ENCODE data around the gene IGSF23. TPM values are rescaled to one million over a fixed set of nuclear protein-coding genes. Genes with fewer than 3 reads are reported as not detected.

Gene IGSF23
- total RNA-seq, 3 donors from 2014 or later: not detected

- intact Hi-C loops (cut with DNase I; ENCODE audit: low total_unique reads): no loop called here
Measured at GRCh38 chr19:44685877-44686276, 72.5 kb downstream of the IGSF23 start.

More at GRCh38 chr19:44685877-44686276, 72.5 kb downstream of the IGSF23 start:
- Histone ChIP-seq H3K4me3 (no peak overlapping the region), H3K4me1 (no peaks in the 10 kb centered on the region), H3K27ac (no peak overlapping the region), H3K27me3 (no peaks in the 10 kb centered on the region), H3K36me3 (no peaks in the 10 kb centered on the region), H3K9me3 (no peaks in the 10 kb centered on the region)
- TF ChIP-seq CTCF (IDR thresholded peaks at IDR 0.05) (no peak), POLR2A (IDR thresholded peaks at IDR 0.05) (no peak), POLR2AphosphoS5 (IDR thresholded peaks at IDR 0.05) (no peak)
- DNase-seq (ENCODE audit: low spot score in 2 of 2): no peak

Other genes starting within 250 kb of the IGSF23 start
- gene ZNF285, start 212.0 kb upstream of the IGSF23 start, total RNA-seq: 1 to 10 TPM; 1.6 to 7.3 (median 3.6) TPM
- gene ZNF229, start 165.1 kb upstream of the IGSF23 start, total RNA-seq: 10 to 100 TPM in 1 of 3 donors, 1 to 10 TPM in 2; 1.3 to 13.5 (median 3.6) TPM
- gene ZNF180, start 113.0 kb upstream of the IGSF23 start, total RNA-seq: 10 to 100 TPM in 1 of 3 donors, 1 to 10 TPM in 2; 9.0 to 28.5 (median 9.8) TPM
- under 1 TPM in 1 of 3 donors, not detected in 2; 0.33 TPM for gene CEACAM20, start 83.9 kb upstream of the IGSF23 start, total RNA-seq
- gene PVR, start 30.3 kb downstream of the IGSF23 start, total RNA-seq: 10 to 100 TPM in 2 of 3 donors, 1 to 10 TPM in 1; 8.5 to 30.2 (median 22.0) TPM
- gene CEACAM19, start 57.9 kb downstream of the IGSF23 start, total RNA-seq: 1 to 10 TPM in 2 of 3 donors, under 1 TPM in 1; 0.96 to 5.3 (median 4.9) TPM
- gene CEACAM16, start 85.6 kb downstream of the IGSF23 start, total RNA-seq: not detected
- gene BCL3, start 135.1 kb downstream of the IGSF23 start, total RNA-seq: 10 to 100 TPM in 2 of 3 donors, 1 to 10 TPM in 1; 4.3 to 37.6 (median 34.4) TPM
- 10 to 100 TPM in 2 of 3 donors, not detected in 1; 15.7 to 18.1 TPM for gene CBLC, start 164.3 kb downstream of the IGSF23 start, total RNA-seq
- gene BCAM, start 195.5 kb downstream of the IGSF23 start, total RNA-seq: 100 to 1,000 TPM in 1 of 3 donors, 10 to 100 TPM in 2; 17.1 to 102 (median 75.4) TPM
- 100 to 1,000 TPM in 1 of 3 donors, 10 to 100 TPM in 2; 28.0 to 114 (median 86.6) TPM for gene NECTIN2, start 232.7 kb downstream of the IGSF23 start, total RNA-seq